HepG2 (cell line): Measurements from ENCODE around the gene CHMP6. TPM values are rescaled to one million over a fixed set of nuclear protein-coding genes. Genes with fewer than 3 reads are reported as not detected.

Source experiments
- ARID4A ChIP-seq: sonication (generic); formaldehyde crosslinking; IDR thresholded peaks from 2 replicates; pipeline ENCODE4 v1.5.0; 2020; ENCODE audit warnings: mild to moderate bottlenecking, missing genetic modification reagents, borderline replicate concordance
- CBX5 ChIP-seq: sonication (generic); formaldehyde crosslinking; IDR thresholded peaks from 2 replicates; pipeline ENCODE4 v1.4.0; 2020; ENCODE audit warnings: missing genetic modification reagents, borderline replicate concordance
- PHF21A ChIP-seq: sonication (generic); formaldehyde crosslinking; IDR thresholded peaks from 2 replicates; pipeline ENCODE4 v1.5.0; 2020; ENCODE audit warnings: mild to moderate bottlenecking, missing genetic modification reagents
- TRAFD1 ChIP-seq: sonication (generic); formaldehyde crosslinking; IDR thresholded peaks from 2 replicates; pipeline ENCODE4 v1.5.1; 2020; ENCODE audit warnings: missing genetic modification reagents, mild to moderate bottlenecking, borderline replicate concordance
- XBP1 ChIP-seq: sonication (generic); formaldehyde crosslinking; IDR thresholded peaks from 2 replicates; pipeline ENCODE4 v1.5.0; 2020; ENCODE audit warnings: missing genetic modification reagents
- ZBTB38 ChIP-seq: sonication (generic); formaldehyde crosslinking; IDR thresholded peaks from 2 replicates; pipeline ENCODE4 v1.5.1; 2020; ENCODE audit warnings: mild to moderate bottlenecking, missing genetic modification reagents
- ZNF230 ChIP-seq: sonication (generic); formaldehyde crosslinking; IDR thresholded peaks from 2 replicates; pipeline ENCODE4 v1.4.0; 2020; ENCODE audit warnings: mild to moderate bottlenecking, missing genetic modification reagents
- ZNF839 ChIP-seq: sonication (generic); formaldehyde crosslinking; IDR thresholded peaks from 2 replicates; pipeline ENCODE4 v1.4.0; 2020; ENCODE audit warnings: missing genetic modification reagents, mild to moderate bottlenecking, borderline replicate concordance
- ZSCAN22 ChIP-seq: sonication (generic); formaldehyde crosslinking; IDR thresholded peaks from 2 replicates; pipeline ENCODE4 v1.4.0; 2020; ENCODE audit warnings: mild to moderate bottlenecking, missing genetic modification reagents
- polyA plus RNA-seq, 8 experiments: library from polyadenylated mRNA; depleted of rRNA in 3 of 8; stranded (reverse) in 7 of 8; unstranded in 1 of 8; fragments of >200 nt; fragmentation: Illumina TruSeq in 4 of 8; extraction: Trizol in 4 of 8; gene quantifications; 2 replicates each; pipeline versions ENCODE4 v1.2.1 to v1.2.3, GENCODE V29; 2011 to 2016; ENCODE audit warnings: low read depth in 4 of 8, missing spikeins in 1 of 8, mixed read lengths in 1 of 8; ENCODE audit not compliant: insufficient read depth in 1 of 8
- total RNA-seq, 5 experiments: library from RNA; depleted of rRNA; stranded (reverse); fragments of >200 nt; fragmentation: Illumina TruSeq; extraction: Trizol; gene quantifications; 2 replicates each; pipeline ENCODE4 v1.2.3, GENCODE V29; 2016; ENCODE audit warnings: low read depth in 1 of 5
- TF ChIP-seq, protein P1 (sequence below): sonication (generic); formaldehyde crosslinking; IDR thresholded peaks from 2 replicates; pipeline ENCODE4 v1.4.0; 2020; ENCODE audit warnings: low read depth, missing genetic modification reagents
- TF ChIP-seq, protein P2 (sequence below): sonication (generic); formaldehyde crosslinking; IDR thresholded peaks from 2 replicates; pipeline ENCODE4 v1.4.0; 2020; ENCODE audit warnings: missing genetic modification reagents
- TF ChIP-seq, protein P3 (sequence below): sonication (generic); formaldehyde crosslinking; IDR thresholded peaks from 2 replicates; pipeline ENCODE4 v1.4.0; 2020; ENCODE audit warnings: mild to moderate bottlenecking, missing genetic modification reagents
- TF ChIP-seq, protein P4 (sequence below): sonication (generic); formaldehyde crosslinking; IDR thresholded peaks from 2 replicates; pipeline ENCODE4 v1.8.0; 2022; ENCODE audit warnings: missing genetic modification reagents, low read depth, mild to moderate bottlenecking, borderline replicate concordance

The CHMP6 gene
- total and polyA plus RNA-seq, 2 of the 13 experiments (the other 11 are each of a cell fraction or from before 2014, with no cell fraction given) = 11.1 to 24.2 TPM

DNA sequence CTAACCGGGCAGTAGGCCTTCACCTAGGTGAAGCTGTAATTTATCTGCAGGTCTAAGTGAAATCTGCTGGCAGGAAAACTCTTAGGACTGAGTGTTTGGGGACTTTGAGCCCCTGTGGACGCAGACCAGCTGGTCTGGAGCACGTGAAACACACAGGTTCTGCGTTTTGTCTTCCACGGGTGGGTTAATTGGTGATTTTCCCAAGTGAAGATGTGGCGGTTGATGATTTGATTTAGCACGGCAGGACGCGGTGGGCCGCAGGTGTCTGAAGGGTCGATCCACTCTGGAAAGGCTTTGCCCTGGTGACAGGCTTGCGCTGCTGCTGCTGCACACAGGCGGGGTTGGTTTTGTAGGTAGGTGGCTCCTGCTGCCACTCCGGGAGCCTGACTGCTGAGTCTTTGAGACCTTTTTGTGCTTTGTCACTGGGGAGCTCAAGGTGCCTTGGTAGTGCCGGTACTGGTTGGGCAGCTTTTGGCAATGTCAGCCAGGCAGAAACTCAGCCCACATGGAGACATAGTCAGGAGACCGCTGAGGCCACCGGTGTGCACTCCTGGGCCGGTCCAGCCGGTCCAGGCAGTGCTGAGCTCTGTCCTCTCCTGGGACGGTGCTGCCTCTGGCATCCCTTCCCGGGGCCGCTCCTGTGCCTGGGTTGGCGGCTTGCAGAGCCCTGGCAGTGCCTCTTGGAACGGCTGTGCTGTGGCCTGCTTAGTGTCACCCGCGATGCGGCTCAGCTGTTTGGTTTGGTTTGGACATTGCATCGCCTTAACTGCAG, 45.6 kb downstream of the CHMP6 start (continued):
- TF ChIP-seq, protein P1, sequence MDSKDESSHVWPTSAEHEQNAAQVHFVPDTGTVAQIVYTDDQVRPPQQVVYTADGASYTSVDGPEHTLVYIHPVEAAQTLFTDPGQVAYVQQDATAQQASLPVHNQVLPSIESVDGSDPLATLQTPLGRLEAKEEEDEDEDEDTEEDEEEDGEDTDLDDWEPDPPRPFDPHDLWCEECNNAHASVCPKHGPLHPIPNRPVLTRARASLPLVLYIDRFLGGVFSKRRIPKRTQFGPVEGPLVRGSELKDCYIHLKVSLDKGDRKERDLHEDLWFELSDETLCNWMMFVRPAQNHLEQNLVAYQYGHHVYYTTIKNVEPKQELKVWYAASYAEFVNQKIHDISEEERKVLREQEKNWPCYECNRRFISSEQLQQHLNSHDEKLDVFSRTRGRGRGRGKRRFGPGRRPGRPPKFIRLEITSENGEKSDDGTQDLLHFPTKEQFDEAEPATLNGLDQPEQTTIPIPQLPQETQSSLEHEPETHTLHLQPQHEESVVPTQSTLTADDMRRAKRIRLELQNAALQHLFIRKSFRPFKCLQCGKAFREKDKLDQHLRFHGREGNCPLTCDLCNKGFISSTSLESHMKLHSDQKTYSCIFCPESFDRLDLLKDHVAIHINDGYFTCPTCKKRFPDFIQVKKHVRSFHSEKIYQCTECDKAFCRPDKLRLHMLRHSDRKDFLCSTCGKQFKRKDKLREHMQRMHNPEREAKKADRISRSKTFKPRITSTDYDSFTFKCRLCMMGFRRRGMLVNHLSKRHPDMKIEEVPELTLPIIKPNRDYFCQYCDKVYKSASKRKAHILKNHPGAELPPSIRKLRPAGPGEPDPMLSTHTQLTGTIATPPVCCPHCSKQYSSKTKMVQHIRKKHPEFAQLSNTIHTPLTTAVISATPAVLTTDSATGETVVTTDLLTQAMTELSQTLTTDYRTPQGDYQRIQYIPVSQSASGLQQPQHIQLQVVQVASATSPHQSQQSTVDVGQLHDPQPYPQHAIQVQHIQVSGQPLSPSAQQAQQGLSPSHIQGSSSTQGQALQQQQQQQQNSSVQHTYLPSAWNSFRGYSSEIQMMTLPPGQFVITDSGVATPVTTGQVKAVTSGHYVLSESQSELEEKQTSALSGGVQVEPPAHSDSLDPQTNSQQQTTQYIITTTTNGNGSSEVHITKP (CRISPR knock-in tag) = 0 out of 2 replicates have a peak, but pooled peaks have one; percentile 22
- TF ChIP-seq ZSCAN22 (CRISPR knock-in tag) (no peak), ZNF839 (CRISPR knock-in tag) (no peak), ARID4A (CRISPR knock-in tag) (peak; percentile 19; the same call in 1 of the 2 replicates), ZBTB38 (CRISPR knock-in tag) (peak; percentile 94), XBP1 (no peak), PHF21A (0 out of 2 replicates have a peak, but pooled peaks have one; percentile 54), ZNF230 (CRISPR knock-in tag) (no peak), TRAFD1 (CRISPR knock-in tag) (peak; percentile 56; the same call in 1 of the 2 replicates), CBX5 (CRISPR knock-in tag) (0 out of 2 replicates have a peak, but pooled peaks have one; percentile 33)
- TF ChIP-seq, protein P2, sequence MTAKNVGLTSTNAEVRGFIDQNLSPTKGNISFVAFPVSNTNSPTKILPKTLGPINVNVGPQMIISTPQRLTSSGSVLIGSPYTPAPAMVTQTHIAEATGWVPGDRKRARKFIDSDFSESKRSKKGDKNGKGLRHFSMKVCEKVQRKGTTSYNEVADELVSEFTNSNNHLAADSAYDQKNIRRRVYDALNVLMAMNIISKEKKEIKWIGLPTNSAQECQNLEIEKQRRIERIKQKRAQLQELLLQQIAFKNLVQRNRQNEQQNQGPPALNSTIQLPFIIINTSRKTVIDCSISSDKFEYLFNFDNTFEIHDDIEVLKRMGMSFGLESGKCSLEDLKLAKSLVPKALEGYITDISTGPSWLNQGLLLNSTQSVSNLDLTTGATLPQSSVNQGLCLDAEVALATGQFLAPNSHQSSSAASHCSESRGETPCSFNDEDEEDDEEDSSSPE (CRISPR knock-in tag) = no peak
- TF ChIP-seq, protein P3, sequence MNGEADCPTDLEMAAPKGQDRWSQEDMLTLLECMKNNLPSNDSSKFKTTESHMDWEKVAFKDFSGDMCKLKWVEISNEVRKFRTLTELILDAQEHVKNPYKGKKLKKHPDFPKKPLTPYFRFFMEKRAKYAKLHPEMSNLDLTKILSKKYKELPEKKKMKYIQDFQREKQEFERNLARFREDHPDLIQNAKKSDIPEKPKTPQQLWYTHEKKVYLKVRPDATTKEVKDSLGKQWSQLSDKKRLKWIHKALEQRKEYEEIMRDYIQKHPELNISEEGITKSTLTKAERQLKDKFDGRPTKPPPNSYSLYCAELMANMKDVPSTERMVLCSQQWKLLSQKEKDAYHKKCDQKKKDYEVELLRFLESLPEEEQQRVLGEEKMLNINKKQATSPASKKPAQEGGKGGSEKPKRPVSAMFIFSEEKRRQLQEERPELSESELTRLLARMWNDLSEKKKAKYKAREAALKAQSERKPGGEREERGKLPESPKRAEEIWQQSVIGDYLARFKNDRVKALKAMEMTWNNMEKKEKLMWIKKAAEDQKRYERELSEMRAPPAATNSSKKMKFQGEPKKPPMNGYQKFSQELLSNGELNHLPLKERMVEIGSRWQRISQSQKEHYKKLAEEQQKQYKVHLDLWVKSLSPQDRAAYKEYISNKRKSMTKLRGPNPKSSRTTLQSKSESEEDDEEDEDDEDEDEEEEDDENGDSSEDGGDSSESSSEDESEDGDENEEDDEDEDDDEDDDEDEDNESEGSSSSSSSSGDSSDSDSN (CRISPR knock-in tag) = 0 out of 2 replicates have a peak, but pooled peaks have one; percentile 15
- TF ChIP-seq, protein P4, sequence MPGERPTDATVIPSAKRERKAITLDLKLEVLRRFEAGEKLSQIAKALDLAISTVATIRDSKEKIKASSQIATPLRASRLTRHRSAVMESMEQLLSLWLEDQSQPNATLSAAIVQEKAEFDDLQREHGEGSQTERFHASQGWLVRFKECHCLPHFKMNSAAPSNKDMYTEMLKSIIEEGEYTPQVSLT (CRISPR knock-in tag) = no peak
